ENCODE results near the gene VPS16.

Gene VPS16

GRCh38 chr20:2815242-2815900 is 25.2 kb upstream of the VPS16 start:
- H3K27ac ChIP-seq = peak overlapping the region; percentile 39
- no peak for TF ChIP-seq CTCF (conservative IDR thresholded peaks at IDR 0.05; ENCODE audit: low read depth)
- ChIA-PET POLR2A (ENCODE audit: low non-redundant PET) (no interaction called here), CTCF (no interaction called here)
- DNase-seq (ENCODE audit: low spot score) = no peak

GRCh38 chr20:2816030-2816582 is 24.4 kb upstream of the VPS16 start, which contains the start of gene TMEM239:
Gene TMEM239 (plus strand): TSS chr20:2816364. CDS start chr20:2816555, 191 bp downstream.
- POLR2A ChIA-PET (ENCODE audit: low non-redundant PET) = no interaction called here
- no peak within 1 kb of the TSS for H3K27ac ChIP-seq
- TF ChIP-seq CTCF (conservative IDR thresholded peaks at IDR 0.05; ENCODE audit: low read depth) = no peak
- no peak for DNase-seq (ENCODE audit: low spot score)
- CTCF ChIA-PET = no interaction called here

- ChIA-PET POLR2A (ENCODE audit: low non-redundant PET) (no interaction called here), CTCF (interaction anchor here (0.5 kb wide), 1 partner anchor 38 kb away, joined by 4 read pairs; no protein-coding TSS in a partner anchor)
- TF ChIP-seq CTCF (conservative IDR thresholded peaks at IDR 0.05; ENCODE audit: low read depth) = no peak
- no peak for DNase-seq (ENCODE audit: low spot score)
- H3K27ac ChIP-seq = no peak overlapping the region
Observed at GRCh38 chr20:2816583-2817340, 23.8 kb upstream of the VPS16 start.

- TF ChIP-seq CTCF (conservative IDR thresholded peaks at IDR 0.05; ENCODE audit: low read depth) = no peak
- ChIA-PET POLR2A (ENCODE audit: low non-redundant PET) (no interaction called here), CTCF (no interaction called here)
- no peak for DNase-seq (ENCODE audit: low spot score)
- H3K27ac ChIP-seq = no peak overlapping the region
Observed at GRCh38 chr20:2817341-2817726, 23.2 kb upstream of the VPS16 start.

- ChIA-PET POLR2A (ENCODE audit: low non-redundant PET) (no interaction called here), CTCF (no interaction called here)
- no peak for TF ChIP-seq CTCF (conservative IDR thresholded peaks at IDR 0.05; ENCODE audit: low read depth)
- no peak overlapping the region for H3K27ac ChIP-seq
- DNase-seq (ENCODE audit: low spot score) = no peak
Observed at GRCh38 chr20:2817891-2818595, 22.5 kb upstream of the VPS16 start.
